ENCODE data around the gene CBL.

DNA sequence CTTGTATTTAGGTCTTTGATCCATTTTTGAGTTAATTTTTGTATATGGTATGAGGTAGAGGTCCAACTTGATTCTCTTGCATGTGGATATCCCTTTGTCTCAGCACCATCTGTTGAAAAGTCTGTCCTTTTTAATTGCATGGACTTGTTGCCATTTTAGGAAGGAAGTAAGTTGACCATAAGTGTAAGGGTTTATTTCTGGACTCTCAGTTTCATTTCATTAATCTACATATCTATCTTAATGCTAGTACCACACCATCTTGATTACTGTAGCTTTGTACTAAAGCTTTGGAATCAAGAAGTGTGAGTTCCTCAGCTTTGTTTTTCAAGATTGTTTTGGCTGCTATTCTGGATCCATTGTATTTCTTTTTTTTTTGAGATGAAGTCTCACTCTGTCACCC is 31.4 kb downstream of the CBL start:
- no peak for TF ChIP-seq CTCF (conservative IDR thresholded peaks at IDR 0.05)
- TF ChIP-seq ZFX (IDR thresholded peaks at IDR 0.05) = no peak
